T1000 (cell line): Measurements from ENCODE around the gene MPZL3.
"Not testable (repeated sequence)": the region's sequence is repeated elsewhere in the genome, so short reads cannot be mapped to it uniquely, and the experiment has no call there.

Experiments used
- DNase-seq: peaks from one replicate; lab custom pipeline; 2025; ENCODE audit warnings: mixed read lengths; lab: John Stamatoyannopoulos, UW

Gene MPZL3

GRCh38 chr11:118212781-118213191 lies 39.4 kb downstream of the MPZL3 start:
- DNase-seq: no peak

GRCh38 chr11:118212131-118212725 lies 39.9 kb downstream of the MPZL3 start:
- no peak for DNase-seq

DNA sequence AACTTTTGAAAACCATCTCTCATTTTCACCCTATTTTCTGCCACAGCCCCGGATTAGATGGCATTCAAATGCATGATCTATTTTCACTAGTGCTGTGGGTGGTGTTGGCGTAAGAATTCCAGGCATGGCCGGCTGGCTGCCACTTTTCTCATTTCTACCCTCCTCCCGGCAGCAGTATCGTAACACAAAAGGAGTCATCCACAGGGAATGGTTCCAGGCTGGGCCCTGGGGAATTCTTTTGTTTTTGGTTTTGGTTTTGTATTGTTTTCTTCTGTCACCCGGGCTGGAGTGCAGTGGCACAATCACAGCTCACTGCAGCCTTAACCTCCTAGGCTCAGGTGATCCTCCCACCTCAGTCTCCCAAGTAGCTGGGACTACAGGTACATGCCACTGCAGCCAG lies 41.2 kb downstream of the MPZL3 start:
- no peak for DNase-seq

DNA sequence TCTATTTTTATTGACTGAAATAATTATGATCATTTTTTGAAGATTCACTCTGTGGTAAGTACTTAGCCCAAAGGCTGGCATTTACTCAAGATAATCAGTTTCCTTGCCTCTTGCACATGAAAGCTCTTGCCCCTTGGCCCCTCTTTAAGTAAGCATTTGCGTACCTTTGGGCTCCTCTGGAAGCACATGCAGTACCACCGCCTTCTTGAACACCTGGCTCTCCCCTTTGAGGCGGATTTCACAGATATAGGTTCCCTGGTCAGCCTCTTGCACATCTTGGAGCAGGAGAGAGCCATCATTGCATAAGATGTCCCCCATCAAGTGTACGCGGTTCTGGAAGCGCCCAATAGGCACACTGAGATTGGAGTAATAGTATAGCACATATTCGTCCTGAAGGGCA lies 41.8 kb downstream of the MPZL3 start:
- no peak for DNase-seq

- no peak for DNase-seq
These were observed 43.1 kb downstream of the MPZL3 start for GRCh38 chr11:118209033-118209432.

DNA sequence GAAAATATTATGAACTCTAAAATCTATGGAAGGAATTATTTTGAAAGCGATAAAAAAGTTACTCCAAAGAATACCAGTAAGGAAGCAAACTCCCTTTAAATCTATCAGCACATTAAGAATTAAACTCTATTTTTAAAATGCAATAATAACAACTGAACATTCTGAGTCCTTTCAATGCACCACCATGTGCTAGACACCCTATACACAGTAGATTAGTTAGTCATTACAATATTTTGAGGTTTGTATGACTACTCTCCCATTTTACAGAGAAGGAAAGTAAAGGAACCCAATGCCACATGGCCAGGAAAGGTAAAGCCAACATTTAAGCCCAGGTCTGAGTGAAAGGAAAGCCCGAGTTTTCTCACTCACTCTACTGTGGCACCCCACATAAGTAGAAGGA lies 45.1 kb downstream of the MPZL3 start:
- DNase-seq: no peak

- no peak for DNase-seq
These were observed 45.7 kb downstream of the MPZL3 start for GRCh38 chr11:118206391-118207031.

DNA sequence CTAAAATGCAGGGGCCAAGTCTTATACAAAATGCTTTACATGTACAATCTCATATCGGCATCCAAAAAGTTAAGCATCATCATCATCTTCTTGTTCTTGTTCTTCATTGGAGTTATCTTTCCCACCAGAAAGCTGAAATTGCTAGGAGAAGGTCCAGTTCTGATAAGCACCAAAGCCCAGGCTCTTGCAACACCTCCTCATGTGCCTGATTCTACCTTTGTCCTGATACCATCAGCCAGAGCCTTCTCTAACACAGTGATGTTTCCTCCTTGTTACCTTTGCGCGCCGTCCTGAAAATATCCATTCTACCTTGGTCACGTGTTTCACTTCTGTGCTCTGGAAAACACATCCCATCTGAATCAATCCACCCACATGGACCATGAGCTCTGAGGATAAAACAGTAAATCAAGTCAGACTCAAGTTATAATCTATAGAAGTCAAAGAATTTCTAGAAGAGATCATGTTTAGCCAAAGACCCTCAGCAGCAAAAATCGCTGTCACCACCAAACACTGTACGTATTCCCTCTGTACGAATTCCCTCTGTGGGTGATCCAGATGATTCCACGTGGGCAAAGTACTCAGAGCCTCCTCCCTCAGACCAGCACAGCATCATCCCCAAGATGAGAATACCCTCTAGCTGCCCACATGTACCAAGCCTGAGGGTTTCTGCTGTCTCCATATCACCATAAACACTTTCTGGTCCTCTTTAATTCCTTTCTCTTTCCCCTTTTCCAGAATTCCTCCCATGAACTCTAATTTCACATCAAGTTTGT lies 46.4 kb downstream of the MPZL3 start:
- DNase-seq: no peak

- no peak for DNase-seq
These were observed 49.4 kb downstream of the MPZL3 start for GRCh38 chr11:118202599-118203422.

DNA sequence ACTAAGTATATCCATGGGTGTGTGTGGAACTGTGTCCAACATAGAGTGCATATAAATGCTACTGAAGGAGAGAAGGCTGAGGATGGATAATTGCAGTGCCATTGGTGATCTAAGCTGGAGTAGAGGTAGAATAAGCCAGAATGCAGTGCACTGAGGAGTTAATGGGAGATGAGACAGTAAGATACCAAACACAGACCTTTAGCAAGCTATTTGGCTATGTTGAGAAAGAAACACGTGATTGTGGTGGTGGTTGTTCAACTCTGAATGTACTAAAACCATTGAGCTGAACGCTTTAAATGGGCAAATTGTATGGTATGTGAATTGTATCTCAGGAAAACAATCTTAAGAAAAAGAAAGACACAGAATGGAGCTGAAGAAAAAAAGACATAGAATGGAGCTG lies 50.2 kb downstream of the MPZL3 start:
- DNase-seq: no peak

DNA sequence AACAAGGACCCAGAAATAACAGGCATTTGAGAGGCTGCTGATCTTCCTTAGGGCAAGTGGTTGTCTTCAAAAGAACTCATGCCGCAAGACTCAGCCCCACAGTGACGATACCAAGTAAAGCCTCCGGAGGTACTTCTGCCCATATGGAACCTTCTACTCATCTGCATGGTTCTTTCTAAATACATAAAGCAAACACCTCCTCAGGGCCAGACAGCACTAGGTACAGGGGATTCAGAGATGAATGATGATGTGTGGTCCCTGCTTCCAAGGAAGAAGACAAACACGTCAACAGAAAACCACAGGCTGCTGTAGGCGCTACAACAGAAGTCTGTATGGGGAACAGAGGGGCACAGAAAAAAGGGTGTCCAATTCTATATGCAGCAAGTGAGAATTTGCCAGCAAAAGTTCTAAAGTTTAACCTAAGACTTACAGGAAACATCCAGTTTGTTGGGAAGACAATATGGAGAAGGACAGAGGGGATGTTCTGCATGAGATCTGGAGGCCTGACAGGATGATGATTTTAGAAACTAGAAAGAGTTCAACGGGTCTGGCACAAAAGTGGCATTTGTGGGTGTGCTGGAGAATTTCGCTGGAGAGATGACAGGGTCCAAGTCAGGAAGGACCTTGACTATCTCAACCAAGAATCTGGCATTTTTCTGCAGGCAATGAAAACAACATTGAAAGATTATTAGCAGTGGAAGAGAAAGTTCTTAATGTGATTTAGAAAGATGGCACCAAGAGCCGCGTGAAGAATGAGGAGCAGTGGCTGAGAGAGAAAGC lies 51.1 kb downstream of the MPZL3 start:
- DNase-seq: no peak

DNA sequence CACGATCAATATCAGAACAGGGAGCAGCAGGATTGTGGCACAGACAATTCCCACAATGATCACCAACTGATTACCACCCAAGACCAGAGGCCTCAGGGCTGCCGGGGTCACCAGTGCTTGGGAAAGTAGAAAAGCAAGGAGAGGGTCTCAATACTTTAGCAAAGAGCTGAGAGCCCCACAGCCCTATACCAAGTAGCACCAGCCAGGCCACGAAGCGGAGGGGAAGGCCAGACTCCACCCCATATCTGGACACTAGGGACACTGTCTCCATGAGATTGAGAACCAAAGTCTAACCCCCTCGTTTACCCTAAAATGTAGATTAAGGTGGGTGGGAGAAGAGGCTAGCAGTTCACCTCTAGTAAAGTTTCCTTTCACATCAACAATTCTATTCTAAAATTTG lies 51.7 kb downstream of the MPZL3 start:
- no peak for DNase-seq

DNA sequence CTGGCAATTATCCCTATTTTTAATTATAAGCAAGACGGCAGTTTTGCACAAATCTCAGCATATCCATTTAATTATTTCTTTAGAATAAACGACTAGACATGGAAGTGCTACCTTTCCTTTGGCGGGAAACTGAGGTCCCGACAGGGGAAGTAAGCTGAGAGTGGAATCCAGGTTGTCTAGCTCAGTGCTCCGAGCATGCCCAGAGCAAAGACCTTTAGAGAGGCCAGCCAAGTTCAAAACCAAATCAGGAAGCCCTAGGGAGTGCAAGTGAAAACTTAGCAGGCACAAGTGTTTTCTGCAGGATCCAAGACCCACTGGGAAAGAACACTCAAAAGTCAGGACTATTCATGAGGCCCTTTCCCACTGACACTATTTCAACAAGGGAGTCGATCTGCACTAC lies 53.0 kb downstream of the MPZL3 start:
- DNase-seq: no peak

DNA sequence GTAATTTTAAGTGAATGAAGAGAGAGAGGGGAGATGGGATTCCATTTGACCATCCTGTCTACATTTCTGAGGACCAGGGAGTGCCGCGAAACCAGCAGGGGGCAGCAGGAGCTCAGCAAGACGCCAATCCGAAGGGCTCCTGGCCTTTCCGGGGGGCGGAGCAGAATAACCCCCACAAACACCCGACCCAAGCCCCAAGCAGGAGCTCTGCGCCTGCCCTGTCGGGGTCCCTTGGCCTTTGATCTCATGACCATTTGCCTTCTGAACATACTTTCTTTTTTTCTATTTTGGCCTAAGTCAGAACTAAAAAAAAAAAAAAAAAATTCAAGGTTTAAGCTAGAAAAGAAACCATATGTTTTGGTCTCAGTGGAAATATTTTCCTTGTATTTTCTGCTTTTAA lies 53.8 kb downstream of the MPZL3 start:
- DNase-seq: no peak

- no peak for DNase-seq
These were observed 57.1 kb downstream of the MPZL3 start for GRCh38 chr11:118194835-118195627.

- DNase-seq: no peak
These were observed 58.1 kb downstream of the MPZL3 start for GRCh38 chr11:118193910-118194566.

DNA sequence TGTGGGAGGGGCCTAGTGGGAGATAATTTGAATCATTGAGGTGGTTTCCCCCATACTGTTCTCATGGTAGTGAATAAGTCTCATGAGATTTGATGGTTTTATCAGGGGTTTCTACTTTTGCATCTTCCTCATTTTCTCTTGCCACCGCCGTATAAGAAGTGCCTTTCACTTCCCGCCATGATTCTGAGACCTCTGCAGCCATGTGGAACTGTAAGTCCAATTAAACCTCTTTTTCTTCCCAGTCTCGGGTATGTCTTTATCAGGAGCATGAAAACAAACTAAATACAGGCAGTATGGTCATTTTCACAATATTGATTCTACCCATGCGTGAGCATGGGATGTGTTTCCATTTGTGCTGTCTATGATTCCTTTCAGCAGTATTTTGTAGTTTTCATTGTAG lies 59.3 kb downstream of the MPZL3 start:
- not testable (repeated sequence) for DNase-seq

DNA sequence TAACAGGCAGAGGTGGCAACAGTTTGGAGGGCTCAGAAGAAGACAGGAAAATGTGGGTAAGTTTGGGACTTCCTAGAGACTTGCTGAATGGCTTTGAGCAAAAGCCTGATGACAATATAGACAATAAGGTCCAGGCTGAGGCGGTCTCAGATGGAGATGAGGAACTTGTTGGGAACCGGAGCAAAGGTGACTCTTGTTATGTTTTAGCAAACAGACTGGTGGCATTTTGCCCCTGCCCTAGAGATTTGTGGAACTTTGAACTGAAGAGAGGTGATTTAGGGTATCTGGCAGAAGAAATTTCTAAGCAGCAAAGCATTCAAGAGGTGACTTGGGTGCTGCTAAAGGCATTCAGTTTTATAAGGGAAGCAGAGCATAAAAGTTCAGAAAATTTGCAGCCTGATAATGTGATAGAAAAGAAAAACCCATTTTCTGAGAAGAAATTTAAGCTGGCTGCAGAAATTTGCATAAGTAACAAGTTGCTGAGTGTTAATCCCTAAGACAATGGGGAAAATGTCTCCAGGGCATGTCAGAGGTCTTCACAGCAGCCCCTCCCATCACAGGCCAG lies 61.1 kb downstream of the MPZL3 start:
- not testable (repeated sequence) for DNase-seq

- no peak for DNase-seq
These were observed 65.6 kb downstream of the MPZL3 start for GRCh38 chr11:118186346-118187107.
